ENCODE data around the gene TAOK1.
A peak's percentile ranks its signal among the peaks of the same experiment; 100 is the strongest.

TAOK1 gene

DNA sequence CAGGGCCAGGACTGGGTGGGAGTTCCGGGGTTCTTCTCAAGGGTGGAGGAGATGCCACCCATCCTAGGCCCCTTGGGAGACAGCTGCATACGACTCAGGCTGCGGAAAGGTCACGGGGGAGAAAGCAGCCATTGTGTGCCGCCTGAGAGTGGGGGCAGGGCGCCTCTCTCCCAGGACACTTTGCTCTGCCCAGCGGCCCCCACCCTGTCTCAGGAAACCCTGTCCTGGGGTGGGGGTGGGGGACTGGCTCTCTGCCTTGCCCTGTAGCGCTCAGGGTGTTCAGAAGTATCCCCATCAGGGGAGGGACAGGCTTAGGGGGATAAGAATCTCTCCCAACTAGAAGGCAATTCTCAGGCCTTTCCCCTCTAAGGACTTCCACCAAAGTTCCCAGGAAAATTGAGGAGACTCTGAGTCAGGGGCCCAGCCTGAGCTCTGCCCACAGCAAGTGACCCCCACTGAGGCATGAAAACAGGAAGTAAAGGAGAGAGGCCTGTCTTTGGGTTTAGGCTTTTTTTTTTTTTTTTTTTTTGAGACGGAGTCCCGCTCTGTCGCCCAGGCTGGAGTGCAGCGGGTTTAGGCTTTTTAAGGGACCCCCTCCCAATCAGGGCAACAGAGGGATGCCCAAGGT lies 194.4 kb downstream of the TAOK1 start:
- H3K36me3 ChIP-seq: peaks cover 7 to 34% (median 18%) of the 10 kb centered on the region in 3 donors
- H3K9me3 ChIP-seq: no peaks in the 10 kb centered on the region
- no peaks in the 10 kb centered on the region for H3K27me3 ChIP-seq
- DNase-seq: no peak
- H3K4me3 ChIP-seq: no peak overlapping the region
- intact Hi-C loops (cut with DNase I; ENCODE audit: low total_unique reads): no loop called here
- peaks cover 0 to 45% (median 36%) of the 10 kb centered on the region in 4 donors for H3K4me1 ChIP-seq
- TF ChIP-seq, protein P1, sequence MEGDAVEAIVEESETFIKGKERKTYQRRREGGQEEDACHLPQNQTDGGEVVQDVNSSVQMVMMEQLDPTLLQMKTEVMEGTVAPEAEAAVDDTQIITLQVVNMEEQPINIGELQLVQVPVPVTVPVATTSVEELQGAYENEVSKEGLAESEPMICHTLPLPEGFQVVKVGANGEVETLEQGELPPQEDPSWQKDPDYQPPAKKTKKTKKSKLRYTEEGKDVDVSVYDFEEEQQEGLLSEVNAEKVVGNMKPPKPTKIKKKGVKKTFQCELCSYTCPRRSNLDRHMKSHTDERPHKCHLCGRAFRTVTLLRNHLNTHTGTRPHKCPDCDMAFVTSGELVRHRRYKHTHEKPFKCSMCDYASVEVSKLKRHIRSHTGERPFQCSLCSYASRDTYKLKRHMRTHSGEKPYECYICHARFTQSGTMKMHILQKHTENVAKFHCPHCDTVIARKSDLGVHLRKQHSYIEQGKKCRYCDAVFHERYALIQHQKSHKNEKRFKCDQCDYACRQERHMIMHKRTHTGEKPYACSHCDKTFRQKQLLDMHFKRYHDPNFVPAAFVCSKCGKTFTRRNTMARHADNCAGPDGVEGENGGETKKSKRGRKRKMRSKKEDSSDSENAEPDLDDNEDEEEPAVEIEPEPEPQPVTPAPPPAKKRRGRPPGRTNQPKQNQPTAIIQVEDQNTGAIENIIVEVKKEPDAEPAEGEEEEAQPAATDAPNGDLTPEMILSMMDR (IDR thresholded peaks at IDR 0.05): no peak
- no peak overlapping the region for H3K27ac ChIP-seq

DNA sequence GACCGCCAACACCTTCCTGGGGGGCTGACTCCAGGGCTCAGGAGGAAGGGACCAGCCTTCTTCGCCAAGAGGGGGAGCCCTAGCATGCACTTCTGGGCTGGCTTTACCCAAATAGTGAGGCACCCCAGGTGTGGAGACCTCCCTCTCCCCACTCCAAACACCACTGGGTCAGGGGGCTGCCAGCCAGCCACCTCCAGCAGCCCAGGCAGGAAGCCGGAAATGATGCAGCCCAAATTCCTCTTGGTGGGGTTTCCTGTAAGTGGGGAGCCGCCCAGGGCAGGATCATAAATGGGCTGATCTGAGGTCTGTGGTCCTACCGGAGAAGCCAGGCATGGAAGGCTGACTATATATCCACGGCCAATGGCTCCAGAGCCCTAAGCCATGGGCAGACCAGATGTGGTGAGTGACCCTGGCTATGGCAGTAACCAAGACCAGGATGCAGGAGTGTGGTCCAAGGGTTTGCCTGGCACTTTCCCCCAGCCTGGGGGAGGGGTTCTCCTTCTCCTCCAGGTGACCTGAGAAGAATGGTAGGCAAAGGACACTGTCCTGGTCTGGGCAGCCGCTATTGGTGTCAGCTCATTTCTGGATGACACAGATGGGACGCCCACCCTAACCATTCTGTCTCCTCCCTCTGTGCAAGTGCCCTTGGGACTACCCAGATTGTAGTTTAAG lies 195.1 kb downstream of the TAOK1 start:
- peak in 1 of 2 donors; percentile 67 for DNase-seq
- H3K27ac ChIP-seq: peak overlapping the region in 1 of 2 donors; percentile 3
- TF ChIP-seq, protein P1 (IDR thresholded peaks at IDR 0.05): no peak
- intact Hi-C loops (cut with DNase I; ENCODE audit: low total_unique reads): no loop called here
- peak overlapping the region in 1 of 2 donors; percentile 4 for H3K4me3 ChIP-seq
- H3K36me3 ChIP-seq: peaks cover 7 to 30% (median 15%) of the 10 kb centered on the region in 3 donors
- H3K9me3 ChIP-seq: no peaks in the 10 kb centered on the region
- peaks cover 0 to 50% (median 42%) of the 10 kb centered on the region in 4 donors for H3K4me1 ChIP-seq
- no peaks in the 10 kb centered on the region for H3K27me3 ChIP-seq

DNA sequence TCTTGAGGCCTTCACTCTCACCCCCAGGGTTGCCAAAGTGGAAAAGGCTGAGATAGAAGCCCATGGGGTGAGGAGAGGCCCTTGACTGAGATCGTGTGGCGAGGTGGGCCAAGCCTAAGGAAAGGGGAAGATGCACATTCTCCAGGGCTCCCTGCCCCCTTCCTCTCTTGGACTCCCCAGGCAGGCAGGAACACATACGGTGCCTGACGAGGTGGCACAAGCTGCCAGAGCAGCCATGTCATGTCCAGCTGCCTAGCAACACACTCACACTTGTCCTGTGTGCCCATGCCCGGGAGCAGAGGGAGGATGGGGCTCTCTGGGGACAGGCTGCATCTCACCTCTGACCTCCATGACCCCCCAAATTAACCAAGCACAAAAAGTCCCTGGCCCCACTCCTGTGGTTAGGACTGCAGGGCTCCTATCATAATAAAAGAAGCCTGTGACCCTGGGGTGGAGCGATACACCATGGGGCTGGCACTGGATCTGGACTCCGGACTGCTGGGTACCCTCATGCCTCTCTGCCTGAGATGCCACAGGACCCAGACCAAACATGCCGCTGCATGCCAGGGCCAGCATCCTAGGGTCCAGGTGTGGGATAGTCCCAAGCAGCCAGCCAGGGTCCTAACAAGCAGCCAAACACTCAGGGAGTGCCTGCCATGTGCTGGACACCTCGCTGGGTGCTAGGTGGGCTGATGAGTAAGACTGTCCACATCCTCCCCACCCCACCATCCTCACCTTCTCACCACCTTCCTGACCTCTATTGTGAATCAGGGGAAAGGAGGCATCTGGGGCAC lies 196.7 kb downstream of the TAOK1 start:
- peak overlapping the region; percentile 78 to 84 for H3K27ac ChIP-seq
- TF ChIP-seq, protein P1 (IDR thresholded peaks at IDR 0.05): no peak
- intact Hi-C loops (cut with DNase I; ENCODE audit: low total_unique reads): no loop called here
- H3K9me3 ChIP-seq: no peaks in the 10 kb centered on the region
- peaks cover 2 to 18% (median 4%) of the 10 kb centered on the region in 3 donors for H3K36me3 ChIP-seq
- no peaks in the 10 kb centered on the region for H3K27me3 ChIP-seq
- DNase-seq: no peak
- peaks cover 0 to 67% (median 57%) of the 10 kb centered on the region in 4 donors for H3K4me1 ChIP-seq
- H3K4me3 ChIP-seq: no peak overlapping the region

DNA sequence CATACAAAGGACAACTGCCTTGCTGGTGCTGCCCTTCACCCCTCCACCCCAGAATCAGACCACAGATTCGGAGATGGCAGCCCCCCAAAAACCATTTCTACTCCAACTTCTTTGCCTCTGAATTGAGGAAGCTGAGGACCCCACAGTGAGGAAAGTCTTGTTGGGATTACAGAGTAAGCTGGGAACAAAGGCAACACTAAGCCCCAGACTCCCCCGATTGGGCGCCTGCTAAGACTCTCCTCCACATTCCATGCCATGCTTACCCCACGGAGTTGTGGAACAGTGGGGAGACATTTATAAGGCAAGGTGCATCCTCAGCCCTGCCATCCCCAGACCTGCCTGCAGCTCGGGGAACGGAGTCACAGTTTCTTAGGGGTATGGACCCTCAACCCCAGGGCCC lies 197.4 kb downstream of the TAOK1 start:
- Histone ChIP-seq H3K27me3 (no peaks in the 10 kb centered on the region), H3K9me3 (no peaks in the 10 kb centered on the region), H3K4me1 (peaks cover 0 to 72% (median 64%) of the 10 kb centered on the region in 4 donors), H3K27ac (peak overlapping the region; percentile 78 to 84), H3K36me3 (peaks cover 0 to 11% (median 0%) of the 10 kb centered on the region in 3 donors), H3K4me3 (peak overlapping the region; percentile 74 to 93)
- intact Hi-C loops (cut with DNase I; ENCODE audit: low total_unique reads): no loop called here
- TF ChIP-seq, protein P1 (IDR thresholded peaks at IDR 0.05): no peak
- DNase-seq: no peak

GRCh38 chr17:29588017-29588561 lies 197.9 kb downstream of the TAOK1 start:
- H3K4me3 ChIP-seq: peak overlapping the region; percentile 74 to 93
- no peaks in the 10 kb centered on the region for H3K9me3 ChIP-seq
- no peaks in the 10 kb centered on the region for H3K27me3 ChIP-seq
- peaks cover 0 to 76% (median 67%) of the 10 kb centered on the region in 4 donors for H3K4me1 ChIP-seq
- TF ChIP-seq, protein P1 (IDR thresholded peaks at IDR 0.05): no peak
- intact Hi-C loops (cut with DNase I; ENCODE audit: low total_unique reads): no loop called here
- peaks cover 0 to 6% (median 0%) of the 10 kb centered on the region in 3 donors for H3K36me3 ChIP-seq
- peak overlapping the region; percentile 78 to 84 for H3K27ac ChIP-seq
- DNase-seq: no peak

All from tibial artery (tissue), 4 donors.